Calu3 (cell line): ENCODE measurements around the gene LRMDA. TPM values are rescaled to one million over a fixed set of nuclear protein-coding genes. Genes with fewer than 3 reads are reported as not detected.

ENCODE experiments used
- BruUV-seq: library from RNA; stranded (reverse); fragments of 400-500 nt; replicated peaks from 2 replicates; lab custom pipeline; 2021; lab: Mats Ljungman, UMichigan
- CTCF ChIA-PET: fragments of 300-600 bp; sonication (Branson Sonifier 250); formaldehyde crosslinking; loops from one replicate; lab custom pipeline; 2022; ENCODE audit warnings: antibody characterized with exemption; lab: Charles Lee
- DNase-seq: peaks from one replicate; pipeline ENCODE4 v3.0.0; 2022
- H3K27ac Mint-ChIP-seq: one replicate; pipeline ENCODE4 v1.8.0; 2022; ENCODE audit warnings: mixed read lengths; ENCODE audit not compliant: unreplicated experiment
- H3K27me3 Mint-ChIP-seq: one replicate; pipeline ENCODE4 v1.8.0; 2022; ENCODE audit warnings: mixed read lengths; ENCODE audit not compliant: unreplicated experiment
- H3K36me3 Mint-ChIP-seq: one replicate; pipeline ENCODE4 v1.8.0; 2022; ENCODE audit warnings: mild to moderate bottlenecking, moderate library complexity, mixed read lengths; ENCODE audit not compliant: insufficient read depth, unreplicated experiment
- H3K4me1 Mint-ChIP-seq: one replicate; pipeline ENCODE4 v1.8.0; 2022; ENCODE audit warnings: mild to moderate bottlenecking, low read depth, mixed read lengths; ENCODE audit not compliant: unreplicated experiment
- H3K4me3 Mint-ChIP-seq: one replicate; pipeline ENCODE4 v1.8.0; 2022; ENCODE audit warnings: mild to moderate bottlenecking, low read depth, moderate library complexity, mixed read lengths; ENCODE audit not compliant: unreplicated experiment
- H3K9me3 Mint-ChIP-seq: one replicate; pipeline ENCODE4 v1.8.0; 2022; ENCODE audit warnings: low read depth, mixed read lengths; ENCODE audit not compliant: unreplicated experiment
- intact Hi-C: fragments of 100-400 bp; cut with micrococcal nuclease; formaldehyde crosslinking; loops from one replicate; pipeline ENCODE4 v1.10.0; 2022; ENCODE audit not compliant: unreplicated experiment
- total RNA-seq: library from RNA; stranded (reverse); gene quantifications from 2 replicates; pipeline ENCODE4 v1.2.3, GENCODE V29; 2022
- TF ChIP-seq, protein P1 (sequence below): fragments of 200-600 bp; IDR thresholded peaks from one replicate; pipeline ENCODE4 v1.8.0; 2022; ENCODE audit warnings: antibody characterized with exemption; ENCODE audit not compliant: unreplicated experiment

Gene LRMDA
- total RNA-seq, 1 experiment from 2014 or later = 7.6 TPM

DNA sequence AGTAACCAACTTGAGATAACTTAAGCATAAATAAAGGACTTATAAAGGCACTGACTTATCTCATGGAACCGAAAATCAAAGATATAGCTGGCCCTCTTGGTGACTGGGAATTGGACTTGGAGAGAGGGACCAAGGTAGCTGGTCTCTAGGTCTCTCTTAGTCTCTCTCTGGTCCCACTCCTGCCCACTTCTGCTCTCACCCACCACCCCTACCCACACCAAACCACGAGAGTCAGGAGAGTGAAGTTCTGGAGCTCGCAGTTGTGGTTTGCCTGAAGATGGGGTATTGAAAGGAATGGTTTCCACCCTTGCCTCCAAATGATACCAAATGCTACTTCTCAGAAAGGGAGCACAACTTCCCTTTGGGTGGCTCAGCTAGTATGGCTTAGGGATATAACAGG lies 216.3 kb downstream of the LRMDA start:
- H3K4me1 Mint-ChIP-seq = no peaks in the 10 kb centered on the region

DNA sequence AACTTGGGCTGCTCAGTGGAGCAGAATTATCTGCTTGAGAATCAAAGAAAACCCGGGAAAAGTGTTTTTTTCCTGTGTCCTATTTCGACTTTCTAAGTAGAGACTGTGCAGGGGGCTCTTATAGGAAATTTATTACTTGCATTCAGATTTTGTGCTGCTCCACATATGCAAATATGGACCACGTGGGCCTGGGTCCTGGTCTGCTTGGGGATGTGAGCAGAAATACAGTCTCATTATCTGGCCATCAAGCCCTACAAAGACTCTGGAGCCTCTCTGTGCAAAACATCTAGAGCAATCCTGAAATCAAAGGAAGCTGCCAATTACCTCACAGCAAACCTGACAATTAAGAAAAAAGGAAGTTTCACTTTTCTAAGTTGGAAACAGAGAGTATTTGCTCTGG lies 216.9 kb downstream of the LRMDA start:
- no TSS peak for BruUV-seq
- H3K4me1 Mint-ChIP-seq = no peaks in the 10 kb centered on the region
- CTCF ChIA-PET = no interaction called here

More for the DNA sequence above, 216.3 kb downstream of the LRMDA start:
- no TSS peak for BruUV-seq
- DNase-seq = no peak
- no peak overlapping the region for H3K4me3 Mint-ChIP-seq
- peaks cover 66% of the 10 kb centered on the region for H3K27me3 Mint-ChIP-seq
- no peaks in the 10 kb centered on the region for H3K36me3 Mint-ChIP-seq
- CTCF ChIA-PET = no interaction called here
- no peak overlapping the region for H3K27ac Mint-ChIP-seq
- TF ChIP-seq, protein P1, sequence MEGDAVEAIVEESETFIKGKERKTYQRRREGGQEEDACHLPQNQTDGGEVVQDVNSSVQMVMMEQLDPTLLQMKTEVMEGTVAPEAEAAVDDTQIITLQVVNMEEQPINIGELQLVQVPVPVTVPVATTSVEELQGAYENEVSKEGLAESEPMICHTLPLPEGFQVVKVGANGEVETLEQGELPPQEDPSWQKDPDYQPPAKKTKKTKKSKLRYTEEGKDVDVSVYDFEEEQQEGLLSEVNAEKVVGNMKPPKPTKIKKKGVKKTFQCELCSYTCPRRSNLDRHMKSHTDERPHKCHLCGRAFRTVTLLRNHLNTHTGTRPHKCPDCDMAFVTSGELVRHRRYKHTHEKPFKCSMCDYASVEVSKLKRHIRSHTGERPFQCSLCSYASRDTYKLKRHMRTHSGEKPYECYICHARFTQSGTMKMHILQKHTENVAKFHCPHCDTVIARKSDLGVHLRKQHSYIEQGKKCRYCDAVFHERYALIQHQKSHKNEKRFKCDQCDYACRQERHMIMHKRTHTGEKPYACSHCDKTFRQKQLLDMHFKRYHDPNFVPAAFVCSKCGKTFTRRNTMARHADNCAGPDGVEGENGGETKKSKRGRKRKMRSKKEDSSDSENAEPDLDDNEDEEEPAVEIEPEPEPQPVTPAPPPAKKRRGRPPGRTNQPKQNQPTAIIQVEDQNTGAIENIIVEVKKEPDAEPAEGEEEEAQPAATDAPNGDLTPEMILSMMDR = no peak
- intact Hi-C loops = no loop called here
- H3K9me3 Mint-ChIP-seq = no peaks in the 10 kb centered on the region

GRCh38 chr10:75648854-75649253 lies 217.4 kb downstream of the LRMDA start:
- Mint-ChIP-seq H3K27ac (no peak overlapping the region), H3K4me3 (no peak overlapping the region), H3K27me3 (peaks cover 73% of the 10 kb centered on the region), H3K9me3 (no peaks in the 10 kb centered on the region), H3K4me1 (no peaks in the 10 kb centered on the region), H3K36me3 (no peaks in the 10 kb centered on the region)
- DNase-seq = no peak
- intact Hi-C loops = no loop called here
- TF ChIP-seq, protein P1 = no peak
- no TSS peak for BruUV-seq
- CTCF ChIA-PET = interaction anchor here (0.6 kb wide), 1 partner anchor 116 kb away, joined by 3 read pairs; no protein-coding TSS in a partner anchor

More for the DNA sequence above, 216.9 kb downstream of the LRMDA start:
- Mint-ChIP-seq H3K27ac (no peak overlapping the region), H3K9me3 (no peaks in the 10 kb centered on the region), H3K4me3 (no peak overlapping the region), H3K27me3 (peaks cover 72% of the 10 kb centered on the region), H3K36me3 (no peaks in the 10 kb centered on the region)
- intact Hi-C loops = no loop called here
- TF ChIP-seq, protein P1 = no peak
- no peak for DNase-seq

DNA sequence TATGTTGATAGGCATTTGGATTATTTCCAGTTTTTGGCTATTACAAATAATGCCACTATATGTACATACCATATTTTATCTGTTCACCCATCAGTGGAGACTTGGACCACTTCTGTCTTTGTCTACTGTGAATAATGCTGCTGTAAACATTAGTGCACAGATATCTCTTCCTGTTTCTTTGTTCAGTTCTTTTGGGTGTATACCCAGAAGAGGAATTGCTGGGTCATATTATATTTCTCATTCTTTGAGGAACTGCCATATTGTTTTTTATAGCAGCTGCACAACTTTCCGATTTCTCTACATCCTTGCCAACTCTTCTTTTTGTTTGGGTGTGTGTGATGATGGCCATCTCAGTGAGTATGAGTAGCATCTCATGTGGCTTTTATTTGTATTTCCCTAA lies 218.0 kb downstream of the LRMDA start:
- no peak for DNase-seq
- intact Hi-C loops = no loop called here
- no peaks in the 10 kb centered on the region for H3K36me3 Mint-ChIP-seq
- no peaks in the 10 kb centered on the region for H3K9me3 Mint-ChIP-seq
- H3K27me3 Mint-ChIP-seq = peaks cover 79% of the 10 kb centered on the region
- CTCF ChIA-PET = interaction anchor here (0.6 kb wide), 1 partner anchor 116 kb away, joined by 3 read pairs; no protein-coding TSS in a partner anchor
- no peak overlapping the region for H3K27ac Mint-ChIP-seq
- TF ChIP-seq, protein P1 = no peak
- no peak overlapping the region for H3K4me3 Mint-ChIP-seq
- BruUV-seq = no TSS peak
- no peaks in the 10 kb centered on the region for H3K4me1 Mint-ChIP-seq
